HG03442 (cell line): ENCODE data around the gene FHL5.
"Not testable (repeated sequence)": the region's sequence is repeated elsewhere in the genome, so short reads cannot be mapped to it uniquely, and the experiment has no call there.

ENCODE experiments used
- ATAC-seq: cut with Tn5 transposase; IDR thresholded peaks from one replicate; pipeline ENCODE4 v1.9.1; 2021; ENCODE audit warnings: mild to moderate bottlenecking, moderate library complexity; ENCODE audit not compliant: unreplicated experiment

FHL5 gene

GRCh38 chr6:96562886-96563285 lies at the start of gene FHL5:
Gene FHL5, plus strand, starts transcription at chr6:96563128. Its CDS starts 40,486 bp downstream, at chr6:96603614.
- no peak for ATAC-seq

GRCh38 chr6:96520171-96521115 lies 42.5 kb upstream of the FHL5 start:
- ATAC-seq, result no peak

GRCh38 chr6:96521306-96521643 lies 41.7 kb upstream of the FHL5 start:
- no peak for ATAC-seq

- peak; percentile 98 for ATAC-seq
Observed at GRCh38 chr6:96521644-96522464, 41.1 kb upstream of the FHL5 start, which contains the start of gene UFL1. Gene UFL1, plus strand, starts transcription at chr6:96521806. Its CDS starts 68 bp downstream, at chr6:96521874.

GRCh38 chr6:96522465-96523009 lies 40.4 kb upstream of the FHL5 start:
- ATAC-seq, result peak; percentile 20

- ATAC-seq, result no peak
Observed at GRCh38 chr6:96528193-96528592, 34.7 kb upstream of the FHL5 start.

- no peak for ATAC-seq
Observed at GRCh38 chr6:96532399-96532798, 30.5 kb upstream of the FHL5 start.

- ATAC-seq, result no peak
Observed at GRCh38 chr6:96537726-96538125, 25.2 kb upstream of the FHL5 start.

GRCh38 chr6:96542702-96543101 lies 20.2 kb upstream of the FHL5 start:
- no peak for ATAC-seq

- no peak for ATAC-seq
Observed at GRCh38 chr6:96545882-96546281, 17.0 kb upstream of the FHL5 start.

- ATAC-seq, result no peak
Observed at GRCh38 chr6:96547654-96548053, 15.3 kb upstream of the FHL5 start.

- ATAC-seq, result no peak
Observed at GRCh38 chr6:96554558-96554957, 8.4 kb upstream of the FHL5 start.

- not testable (repeated sequence) for ATAC-seq
Observed at GRCh38 chr6:96559740-96560139, 3.2 kb upstream of the FHL5 start.

- ATAC-seq, result no peak
Observed at GRCh38 chr6:96563853-96564252, 925 bp downstream of the FHL5 start.

GRCh38 chr6:96570053-96570452 lies 7.1 kb downstream of the FHL5 start:
- no peak for ATAC-seq

GRCh38 chr6:96571551-96571950 lies 8.6 kb downstream of the FHL5 start:
- no peak for ATAC-seq

GRCh38 chr6:96575359-96575758 lies 12.4 kb downstream of the FHL5 start:
- ATAC-seq, result no peak

- no peak for ATAC-seq
Observed at GRCh38 chr6:96576221-96576620, 13.3 kb downstream of the FHL5 start.

- no peak for ATAC-seq
Observed at GRCh38 chr6:96582021-96582420, 19.1 kb downstream of the FHL5 start.

- ATAC-seq, result no peak
Observed at GRCh38 chr6:96582436-96582835, 19.5 kb downstream of the FHL5 start.

GRCh38 chr6:96604420-96604819 lies 41.5 kb downstream of the FHL5 start:
- no peak for ATAC-seq
